Suprapubic skin (tissue), 4 donors: Measurements from ENCODE around the gene GPR89A. TPM values are rescaled to one million over a fixed set of nuclear protein-coding genes. Genes with fewer than 3 reads are reported as not detected.
"Not testable (repeated sequence)": the region's sequence is repeated elsewhere in the genome, so short reads cannot be mapped to it uniquely, and the experiment has no call there.

Source experiments
- DNase-seq, 2 donors: peaks; one replicate each; pipeline ENCODE4 v3.0.0-alpha.2; 2019; ENCODE audit warnings: low spot score in 2 of 2
- H3K27ac ChIP-seq: fragments of 200-600 bp; sonication (generic); one replicate; pipeline ENCODE4 v1.5.1; 2019
- H3K27me3 ChIP-seq: fragments of 200-600 bp; sonication (generic); one replicate; pipeline ENCODE4 v1.5.1; 2019
- H3K36me3 ChIP-seq: fragments of 200-600 bp; sonication (generic); one replicate; pipeline ENCODE4 v1.5.1; 2019
- H3K4me1 ChIP-seq: fragments of 200-600 bp; sonication (generic); one replicate; pipeline ENCODE4 v1.5.1; 2019
- H3K4me3 ChIP-seq: fragments of 200-600 bp; sonication (generic); one replicate; pipeline ENCODE4 v1.5.1; 2019; ENCODE audit warnings: mild to moderate bottlenecking
- H3K9me3 ChIP-seq: fragments of 200-600 bp; sonication (generic); one replicate; pipeline ENCODE4 v1.5.1; 2019
- EP300 ChIP-seq: sonication (generic); formaldehyde crosslinking; IDR thresholded peaks from one replicate; pipeline ENCODE4 v1.6.1; 2017; ENCODE audit warnings: antibody characterized with exemption
- POLR2A ChIP-seq, 2 donors: fragments of 450-650 bp; IDR thresholded peaks; one replicate each; pipeline ENCODE4 v1.6.1; 2017; ENCODE audit warnings: antibody characterized with exemption in 2 of 2, mild to moderate bottlenecking in 2 of 2, moderate library complexity in 2 of 2
- POLR2AphosphoS5 ChIP-seq, 3 donors: sonication (generic); formaldehyde crosslinking; IDR thresholded peaks; one replicate each; pipeline ENCODE4 v1.6.1; 2017; ENCODE audit warnings: antibody characterized with exemption in 3 of 3
- WGBS: methylation state at CpG from one replicate; pipeline ENCODE4 v1.1.5; 2018; 5-methylcytosine and 5-hydroxymethylcytosine counted together
- total RNA-seq, 4 donors: library from RNA; depleted of rRNA; stranded (reverse); fragments of >200 nt; gene quantifications; one replicate each; pipeline ENCODE4 v1.1.0, GENCODE V29; 2016
- TF ChIP-seq, protein P1 (sequence below), 2 donors: fragments of 200-600 bp in 1 of 2; fragments of 450-650 bp in 1 of 2; sonication (generic) in 1 of 2; IDR thresholded peaks; one replicate each; pipeline ENCODE4 v1.5.1; 2016 to 2019; ENCODE audit warnings: antibody characterized with exemption in 2 of 2, mild to moderate bottlenecking in 1 of 2, moderate library complexity in 1 of 2

The GPR89A gene
- total RNA-seq, 4 donors from 2014 or later = 17.7 to 42.8 (median 34.8) TPM

GRCh38 chr1:145711213-145711651, 103.4 kb downstream of the GPR89A start:
- 58% methylated on average over 3 of the region's 3 CpGs for WGBS
- Histone ChIP-seq H3K4me3 (no peak overlapping the region), H3K4me1 (no peaks in the 10 kb centered on the region), H3K27me3 (no peaks in the 10 kb centered on the region), H3K36me3 (no peaks in the 10 kb centered on the region), H3K9me3 (no peaks in the 10 kb centered on the region), H3K27ac (no peak overlapping the region)
- no peak for DNase-seq
- TF ChIP-seq POLR2AphosphoS5 (IDR thresholded peaks at IDR 0.05) = no peak
- TF ChIP-seq, protein P1, sequence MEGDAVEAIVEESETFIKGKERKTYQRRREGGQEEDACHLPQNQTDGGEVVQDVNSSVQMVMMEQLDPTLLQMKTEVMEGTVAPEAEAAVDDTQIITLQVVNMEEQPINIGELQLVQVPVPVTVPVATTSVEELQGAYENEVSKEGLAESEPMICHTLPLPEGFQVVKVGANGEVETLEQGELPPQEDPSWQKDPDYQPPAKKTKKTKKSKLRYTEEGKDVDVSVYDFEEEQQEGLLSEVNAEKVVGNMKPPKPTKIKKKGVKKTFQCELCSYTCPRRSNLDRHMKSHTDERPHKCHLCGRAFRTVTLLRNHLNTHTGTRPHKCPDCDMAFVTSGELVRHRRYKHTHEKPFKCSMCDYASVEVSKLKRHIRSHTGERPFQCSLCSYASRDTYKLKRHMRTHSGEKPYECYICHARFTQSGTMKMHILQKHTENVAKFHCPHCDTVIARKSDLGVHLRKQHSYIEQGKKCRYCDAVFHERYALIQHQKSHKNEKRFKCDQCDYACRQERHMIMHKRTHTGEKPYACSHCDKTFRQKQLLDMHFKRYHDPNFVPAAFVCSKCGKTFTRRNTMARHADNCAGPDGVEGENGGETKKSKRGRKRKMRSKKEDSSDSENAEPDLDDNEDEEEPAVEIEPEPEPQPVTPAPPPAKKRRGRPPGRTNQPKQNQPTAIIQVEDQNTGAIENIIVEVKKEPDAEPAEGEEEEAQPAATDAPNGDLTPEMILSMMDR (IDR thresholded peaks at IDR 0.05) = no peak
- TF ChIP-seq EP300 = no peak
- TF ChIP-seq POLR2A (IDR thresholded peaks at IDR 0.05) = no peak

DNA sequence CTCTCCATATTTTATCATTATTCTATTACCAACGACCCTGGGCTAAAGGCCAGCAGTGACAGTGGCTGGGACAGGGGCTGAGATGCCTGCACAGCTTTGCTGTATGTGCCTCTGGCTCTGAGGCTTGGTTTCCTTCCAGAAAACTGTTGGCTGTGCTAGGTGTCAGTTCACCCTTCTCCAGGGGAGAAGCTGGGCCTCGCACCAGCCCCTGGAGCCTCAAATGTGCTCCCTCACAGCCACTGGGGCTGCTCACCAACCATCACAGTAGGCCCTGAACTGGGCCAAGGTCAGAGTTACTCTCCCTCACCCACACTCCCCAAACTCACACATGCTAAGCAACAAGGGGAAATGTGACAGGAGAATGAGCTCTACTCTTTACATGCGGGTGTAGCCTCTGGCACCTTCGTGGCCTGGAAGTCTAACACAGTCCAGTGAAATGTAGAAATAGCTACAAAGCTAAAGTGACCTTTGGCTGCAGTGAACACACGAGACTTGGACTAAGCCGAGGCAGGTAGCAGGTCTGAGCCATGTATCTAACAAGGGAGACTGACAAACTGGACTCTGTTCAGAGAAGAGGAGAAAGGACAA, 106.8 kb downstream of the GPR89A start:
- WGBS = 69% methylated on average over 6 of the region's 6 CpGs
- H3K4me3 ChIP-seq = no peak overlapping the region
- no peaks in the 10 kb centered on the region for H3K36me3 ChIP-seq
- H3K27ac ChIP-seq = no peak overlapping the region
- H3K4me1 ChIP-seq = no peaks in the 10 kb centered on the region
- H3K27me3 ChIP-seq = no peaks in the 10 kb centered on the region
- TF ChIP-seq, protein P1 (IDR thresholded peaks at IDR 0.05) = no peak
- TF ChIP-seq POLR2A (IDR thresholded peaks at IDR 0.05) = no peak
- no peak for TF ChIP-seq POLR2AphosphoS5 (IDR thresholded peaks at IDR 0.05)
- no peak for TF ChIP-seq EP300
- no peak for DNase-seq
- H3K9me3 ChIP-seq = no peaks in the 10 kb centered on the region

DNA sequence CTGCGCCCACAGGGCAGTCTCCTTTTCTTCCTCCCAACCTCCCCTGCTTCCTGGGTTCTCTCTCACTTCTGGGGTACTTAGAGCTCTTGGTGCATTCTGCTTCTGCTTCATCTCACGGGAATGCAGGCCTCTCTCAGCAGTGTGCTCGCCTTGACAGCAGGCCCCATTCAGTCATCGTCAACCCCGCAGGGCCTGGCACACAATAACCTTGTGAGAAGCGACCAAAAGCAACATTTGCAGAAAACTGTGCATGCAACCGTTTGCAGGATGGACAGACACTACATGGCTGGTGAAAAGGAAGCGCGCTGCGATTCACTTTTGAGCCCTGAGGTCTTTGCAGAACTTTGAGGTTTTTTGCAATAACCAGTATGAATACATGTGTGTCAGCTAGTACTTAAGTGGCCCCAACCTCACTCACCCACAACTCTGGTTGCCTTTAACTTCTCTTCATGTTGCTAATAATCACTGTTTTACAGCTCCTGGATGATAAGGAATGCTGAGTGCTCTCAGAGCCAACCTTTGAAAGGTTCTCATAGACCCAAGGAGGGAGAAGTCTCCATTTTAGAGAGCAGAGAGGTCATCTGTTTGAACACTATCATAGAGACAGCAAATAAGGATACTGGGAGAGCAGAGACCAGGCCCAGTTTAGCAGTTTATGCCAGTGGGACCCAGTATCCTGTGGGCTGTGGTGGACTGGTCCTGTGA, 109.0 kb downstream of the GPR89A start:
- no peaks in the 10 kb centered on the region for H3K36me3 ChIP-seq
- H3K27me3 ChIP-seq = peaks cover 5% of the 10 kb centered on the region
- no peak for TF ChIP-seq EP300
- TF ChIP-seq, protein P1 (IDR thresholded peaks at IDR 0.05) = no peak
- TF ChIP-seq POLR2AphosphoS5 (IDR thresholded peaks at IDR 0.05) = no peak
- no peak for TF ChIP-seq POLR2A (IDR thresholded peaks at IDR 0.05)
- no peak overlapping the region for H3K4me3 ChIP-seq
- DNase-seq = no peak
- peaks cover 12% of the 10 kb centered on the region for H3K4me1 ChIP-seq
- 75% methylated on average over 9 of the region's 10 CpGs for WGBS
- H3K9me3 ChIP-seq = no peaks in the 10 kb centered on the region
- no peak overlapping the region for H3K27ac ChIP-seq

DNA sequence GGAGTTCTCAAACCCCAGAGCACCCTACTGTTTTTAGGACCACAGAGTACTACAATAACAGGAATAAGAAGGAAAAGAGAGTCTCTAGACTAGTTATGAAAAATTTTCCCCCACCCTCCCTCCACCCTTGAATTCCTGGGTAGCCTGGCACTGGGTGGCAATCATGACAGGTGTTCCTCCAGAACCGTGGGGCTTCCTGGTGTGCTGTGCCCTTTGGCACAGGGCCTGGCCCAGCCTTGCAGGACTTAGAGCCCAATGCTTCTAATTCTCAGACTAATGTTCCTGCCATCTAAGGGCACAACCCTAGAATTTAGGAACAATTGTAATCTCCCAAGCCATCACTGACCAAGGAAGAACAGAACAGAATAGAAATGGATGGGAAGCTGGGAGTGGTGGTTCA, 110.0 kb downstream of the GPR89A start:
- Histone ChIP-seq H3K27ac (no peak overlapping the region), H3K4me1 (peaks cover 12% of the 10 kb centered on the region), H3K4me3 (no peak overlapping the region), H3K9me3 (no peaks in the 10 kb centered on the region), H3K36me3 (no peaks in the 10 kb centered on the region), H3K27me3 (peaks cover 5% of the 10 kb centered on the region)
- no peak for DNase-seq
- 36% methylated on average over 1 of the region's 1 CpG for WGBS
- TF ChIP-seq, protein P1 (IDR thresholded peaks at IDR 0.05) = no peak
- TF ChIP-seq POLR2AphosphoS5 (IDR thresholded peaks at IDR 0.05) (no peak), POLR2A (IDR thresholded peaks at IDR 0.05) (no peak), EP300 (no peak)

DNA sequence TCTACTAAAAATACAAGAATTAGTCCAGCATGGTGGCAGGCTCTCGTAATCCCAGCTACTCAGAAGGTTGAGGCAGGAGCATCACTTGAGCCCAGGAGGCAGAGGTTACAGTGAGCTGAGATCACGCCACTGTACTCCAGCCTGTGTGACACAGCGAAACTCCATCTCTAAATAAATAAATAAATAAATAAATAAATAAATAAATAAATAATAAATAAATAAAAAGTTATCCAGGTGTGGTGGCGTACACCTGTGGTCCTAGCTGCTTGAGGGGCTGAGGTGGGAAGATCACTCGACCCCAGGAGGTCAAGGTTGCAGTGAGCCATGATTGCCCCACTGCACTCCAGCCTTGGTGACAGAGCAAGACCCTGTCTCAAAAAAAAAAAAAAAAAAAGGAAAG, 110.7 kb downstream of the GPR89A start:
- 93% methylated on average over 5 of the region's 5 CpGs for WGBS
- H3K4me3 ChIP-seq = not testable (repeated sequence)

More for the DNA sequence above, 110.7 kb downstream of the GPR89A start:
- H3K27me3 ChIP-seq, H3K9me3 ChIP-seq, H3K36me3 ChIP-seq, H3K27ac ChIP-seq, DNase-seq: not testable (repeated sequence)
- peaks cover 12% of the 10 kb centered on the region for H3K4me1 ChIP-seq
